Fibroblast of villous mesenchyme (primary cell): ENCODE data around the gene ACBD6. TPM values are rescaled to one million over a fixed set of nuclear protein-coding genes. Genes with fewer than 3 reads are reported as not detected.
A peak's percentile ranks its signal among the peaks of the same experiment; 100 is the strongest.

Experiments used
- DNase-seq: peaks from one replicate; pipeline ENCODE4 v3.0.0-alpha.2; 2010; ENCODE audit warnings: low read depth
- H3K4me3 ChIP-seq: 2 replicates; pipeline ENCODE4 v1.5.1; 2011; ENCODE audit warnings: low read depth, mild to moderate bottlenecking, low read length
- CTCF ChIP-seq: IDR thresholded peaks from 2 replicates; pipeline ENCODE4 v1.5.1; 2012; ENCODE audit warnings: low read depth, mild to moderate bottlenecking, low read length; ENCODE audit not compliant: insufficient read depth
- total RNA-seq: library from RNA; depleted of rRNA; stranded (reverse); fragments of >200 nt; gene quantifications from 2 replicates; pipeline ENCODE4 v1.2.3, GENCODE V29; 2012

The ACBD6 gene
- total RNA-seq, 1 donor = 44.5 TPM

GRCh38 chr1:180299479-180300221, 202.7 kb downstream of the ACBD6 start:
- no peak for DNase-seq
- no peak for TF ChIP-seq CTCF
- H3K4me3 ChIP-seq = no peak overlapping the region

GRCh38 chr1:180295999-180296398, 206.4 kb downstream of the ACBD6 start:
- DNase-seq = no peak
- no peak for TF ChIP-seq CTCF
- H3K4me3 ChIP-seq = no peak overlapping the region

GRCh38 chr1:180294711-180295110, 207.7 kb downstream of the ACBD6 start:
- no peak for TF ChIP-seq CTCF
- DNase-seq = no peak
- H3K4me3 ChIP-seq = no peak overlapping the region

- TF ChIP-seq CTCF = no peak
- peak; percentile 32 for DNase-seq
- H3K4me3 ChIP-seq = no peak overlapping the region
These were observed 211.4 kb downstream of the ACBD6 start for GRCh38 chr1:180291004-180291403.

- DNase-seq = no peak
- no peak for TF ChIP-seq CTCF
- no peak overlapping the region for H3K4me3 ChIP-seq
These were observed 211.9 kb downstream of the ACBD6 start for GRCh38 chr1:180290265-180291001.

GRCh38 chr1:180288940-180289339, 213.4 kb downstream of the ACBD6 start:
- H3K4me3 ChIP-seq = no peak overlapping the region
- TF ChIP-seq CTCF = no peak

More at GRCh38 chr1:180288940-180289339, 213.4 kb downstream of the ACBD6 start:
- no peak for DNase-seq
